HG03095 (cell line): ENCODE data around the gene ARMH4.

Experiments
- ATAC-seq: cut with Tn5 transposase; IDR thresholded peaks from one replicate; pipeline ENCODE4 v1.9.1; 2021; ENCODE audit warnings: moderate library complexity; ENCODE audit not compliant: unreplicated experiment

Gene ARMH4

GRCh38 chr14:57974896-57975295 is 177.1 kb downstream of the ARMH4 start:
- no peak for ATAC-seq

GRCh38 chr14:57970594-57970993 is 181.4 kb downstream of the ARMH4 start:
- ATAC-seq: no peak

DNA sequence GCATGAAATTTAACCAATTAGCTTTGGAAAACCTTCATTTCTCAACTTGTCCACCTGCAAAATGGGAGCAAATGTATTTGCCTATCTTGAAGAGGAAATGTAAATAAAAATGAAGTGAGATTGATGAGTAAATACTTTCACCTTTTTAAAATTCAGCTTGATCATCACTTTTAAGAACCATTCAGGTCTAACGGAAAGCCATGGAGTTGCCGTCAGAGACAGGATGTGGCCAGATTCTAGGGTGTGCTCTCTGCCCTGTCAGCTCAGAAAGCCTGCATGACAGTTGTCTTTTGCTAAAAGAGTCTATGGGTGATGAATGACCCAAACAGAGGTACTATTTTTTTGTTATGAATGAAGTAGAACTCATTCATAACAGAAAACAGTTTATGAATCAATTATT is 181.8 kb downstream of the ARMH4 start:
- ATAC-seq: no peak

- ATAC-seq: no peak
Measured at GRCh38 chr14:57963071-57963470, 188.9 kb downstream of the ARMH4 start.

GRCh38 chr14:57962325-57963035 is 189.5 kb downstream of the ARMH4 start:
- ATAC-seq: no peak

DNA sequence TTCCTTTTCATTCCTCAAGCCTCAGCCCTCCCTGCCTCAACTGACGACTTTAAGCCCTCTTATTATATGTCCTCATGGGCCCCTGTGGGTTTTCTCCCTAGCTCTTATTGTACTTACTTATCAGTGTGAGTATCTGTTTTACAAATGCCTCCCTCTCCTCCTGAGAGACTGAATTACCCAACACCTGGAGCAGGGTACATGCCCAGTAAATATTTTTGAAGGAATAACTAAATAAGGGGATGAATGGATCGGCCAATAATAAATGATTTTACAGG is 190.3 kb downstream of the ARMH4 start:
- no peak for ATAC-seq

DNA sequence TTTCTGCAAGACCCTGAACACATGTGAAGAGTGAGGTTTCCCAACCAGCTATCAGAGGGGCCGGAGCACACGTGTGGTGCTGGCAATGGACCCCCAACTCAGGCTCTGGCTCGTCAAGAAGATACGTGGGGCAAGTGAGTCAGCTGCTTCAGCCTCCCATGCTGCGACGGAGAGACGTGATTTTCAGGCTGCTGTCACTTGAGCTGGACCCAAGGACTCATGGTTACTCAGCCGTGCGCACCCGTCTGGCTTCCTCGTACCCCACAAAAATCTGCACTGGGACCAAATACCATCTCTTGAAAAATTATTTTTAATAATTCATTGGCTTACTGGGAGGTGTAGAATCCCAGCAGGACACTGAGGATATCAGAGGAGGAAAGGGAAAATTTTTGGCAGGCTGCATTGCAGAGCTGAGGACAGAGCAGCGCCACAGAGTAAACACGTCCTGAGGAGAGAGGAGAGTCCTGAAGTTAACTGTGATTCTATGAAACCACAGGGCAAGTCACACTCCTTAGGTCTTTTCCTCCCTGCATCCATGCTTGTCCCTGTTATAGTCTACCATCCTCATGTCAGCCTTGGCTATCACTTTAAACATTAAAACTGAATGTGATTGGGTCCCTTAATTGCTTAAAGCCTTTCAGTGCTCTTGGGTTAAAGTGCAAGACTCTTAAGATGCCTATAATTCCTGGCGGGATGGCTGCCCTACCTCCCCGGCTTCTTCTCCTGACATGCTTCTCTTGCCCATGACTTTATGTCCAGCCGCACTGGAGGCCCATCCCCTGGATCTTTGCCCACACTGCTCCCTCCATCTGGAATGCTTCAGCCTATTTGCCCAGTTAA is 190.8 kb downstream of the ARMH4 start:
- no peak for ATAC-seq

DNA sequence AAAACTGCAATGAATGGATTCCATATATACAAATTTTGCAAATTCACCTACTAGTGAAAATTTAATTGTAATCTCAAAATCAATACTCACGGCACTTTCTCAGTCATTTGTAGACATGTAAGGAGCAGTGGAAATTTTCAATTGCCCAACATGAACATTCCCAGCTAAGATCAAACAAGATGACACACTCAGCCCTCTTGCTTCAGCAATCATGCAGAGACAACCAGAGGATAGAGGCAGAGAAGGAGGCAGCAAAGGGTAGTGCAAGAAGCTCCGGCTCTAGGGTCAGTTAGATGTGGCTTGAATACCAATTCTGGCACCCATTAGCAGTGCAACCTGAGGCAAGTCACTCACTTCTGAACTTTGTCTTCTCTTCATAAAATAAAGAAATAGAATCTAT is 194.6 kb downstream of the ARMH4 start:
- ATAC-seq: no peak
